ENCODE measurements around the gene RHBDD1. TPM values are rescaled to one million over a fixed set of nuclear protein-coding genes. Genes with fewer than 3 reads are reported as not detected.

RHBDD1 gene
- total RNA-seq, 4 donors from 2014 or later, result 15.0 to 21.0 (median 16.6) TPM

DNA sequence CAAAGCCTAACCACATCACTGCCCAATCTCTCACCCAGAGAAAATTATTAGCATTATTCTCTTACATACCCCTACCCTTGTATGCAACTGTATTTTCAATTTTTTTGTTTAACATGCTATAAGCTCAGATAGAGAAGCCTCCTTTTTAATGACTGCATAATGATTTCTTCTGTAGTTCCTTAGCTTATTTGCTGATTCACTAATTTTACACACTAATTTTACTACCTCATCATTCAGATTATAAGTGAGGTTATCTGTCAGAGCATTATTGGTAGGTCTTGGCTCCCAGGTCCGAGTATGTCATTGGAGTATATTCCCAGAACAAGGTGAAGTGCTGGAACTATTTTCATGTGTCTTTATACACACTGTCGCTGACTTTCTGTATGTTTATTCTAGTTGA, 45.4 kb downstream of the RHBDD1 start:
- TF ChIP-seq, protein P1, sequence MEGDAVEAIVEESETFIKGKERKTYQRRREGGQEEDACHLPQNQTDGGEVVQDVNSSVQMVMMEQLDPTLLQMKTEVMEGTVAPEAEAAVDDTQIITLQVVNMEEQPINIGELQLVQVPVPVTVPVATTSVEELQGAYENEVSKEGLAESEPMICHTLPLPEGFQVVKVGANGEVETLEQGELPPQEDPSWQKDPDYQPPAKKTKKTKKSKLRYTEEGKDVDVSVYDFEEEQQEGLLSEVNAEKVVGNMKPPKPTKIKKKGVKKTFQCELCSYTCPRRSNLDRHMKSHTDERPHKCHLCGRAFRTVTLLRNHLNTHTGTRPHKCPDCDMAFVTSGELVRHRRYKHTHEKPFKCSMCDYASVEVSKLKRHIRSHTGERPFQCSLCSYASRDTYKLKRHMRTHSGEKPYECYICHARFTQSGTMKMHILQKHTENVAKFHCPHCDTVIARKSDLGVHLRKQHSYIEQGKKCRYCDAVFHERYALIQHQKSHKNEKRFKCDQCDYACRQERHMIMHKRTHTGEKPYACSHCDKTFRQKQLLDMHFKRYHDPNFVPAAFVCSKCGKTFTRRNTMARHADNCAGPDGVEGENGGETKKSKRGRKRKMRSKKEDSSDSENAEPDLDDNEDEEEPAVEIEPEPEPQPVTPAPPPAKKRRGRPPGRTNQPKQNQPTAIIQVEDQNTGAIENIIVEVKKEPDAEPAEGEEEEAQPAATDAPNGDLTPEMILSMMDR (IDR thresholded peaks at IDR 0.05; ENCODE audit: low read depth), result no peak

- TF ChIP-seq, protein P1 (IDR thresholded peaks at IDR 0.05; ENCODE audit: low read depth), result no peak
Measured at GRCh38 chr2:226882606-226883005, 46.8 kb downstream of the RHBDD1 start.

- TF ChIP-seq, protein P1 (IDR thresholded peaks at IDR 0.05; ENCODE audit: low read depth), result no peak
Measured at GRCh38 chr2:226883296-226883795, 47.5 kb downstream of the RHBDD1 start.

DNA sequence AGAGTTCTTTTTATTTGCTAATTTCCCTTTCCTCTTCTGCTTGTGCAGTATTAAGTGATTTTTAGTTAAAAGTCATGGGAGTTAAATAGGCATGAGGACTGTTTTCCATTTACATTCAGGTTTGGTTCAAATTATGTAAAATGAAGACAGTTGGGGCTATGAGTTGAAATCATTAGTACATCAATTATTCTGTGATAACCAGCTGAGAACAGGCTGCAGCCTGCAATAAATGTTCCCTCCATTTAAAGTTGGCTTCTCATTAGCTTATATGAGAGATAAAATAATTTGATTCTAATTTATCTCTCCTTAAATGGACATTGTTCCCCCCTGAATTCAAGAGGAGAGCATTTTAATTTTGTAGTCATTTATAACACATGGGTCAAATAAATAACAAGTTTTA, 48.3 kb downstream of the RHBDD1 start:
- TF ChIP-seq, protein P1 (IDR thresholded peaks at IDR 0.05; ENCODE audit: low read depth), result no peak

DNA sequence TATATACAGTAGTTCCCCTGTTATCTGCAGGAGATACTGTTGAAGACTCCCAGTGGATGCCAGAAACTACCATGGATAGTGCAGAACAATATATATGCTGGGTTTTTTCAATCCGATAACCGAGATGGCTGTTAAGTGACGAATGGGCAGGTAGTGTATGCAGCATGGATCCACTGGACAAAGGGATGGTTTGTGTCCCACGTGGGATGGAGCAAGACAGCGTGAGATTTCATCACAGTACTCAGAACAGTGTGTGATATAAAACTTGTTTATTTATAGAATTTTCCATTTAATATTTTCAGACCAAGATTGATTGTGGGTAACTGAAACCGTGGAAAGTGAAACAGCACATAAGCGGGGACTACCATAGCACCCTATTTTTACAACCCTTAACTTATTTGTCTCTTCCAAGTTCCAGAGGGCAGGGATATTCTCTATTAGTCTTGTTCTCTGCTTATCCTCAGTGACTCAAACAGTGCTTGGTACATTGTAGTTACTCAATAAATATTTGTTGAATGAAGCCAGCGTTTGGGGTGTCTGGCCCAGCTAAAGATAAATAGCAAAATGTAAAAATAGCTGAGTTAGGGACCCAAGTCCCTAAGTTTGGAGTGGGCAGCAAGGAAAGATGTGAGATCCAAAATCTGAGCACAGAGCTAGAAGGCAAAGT, 50.0 kb downstream of the RHBDD1 start:
- TF ChIP-seq, protein P1 (IDR thresholded peaks at IDR 0.05; ENCODE audit: low read depth), result no peak

- TF ChIP-seq, protein P1 (IDR thresholded peaks at IDR 0.05; ENCODE audit: low read depth), result no peak
Measured at GRCh38 chr2:226887940-226888339, 52.1 kb downstream of the RHBDD1 start.

DNA sequence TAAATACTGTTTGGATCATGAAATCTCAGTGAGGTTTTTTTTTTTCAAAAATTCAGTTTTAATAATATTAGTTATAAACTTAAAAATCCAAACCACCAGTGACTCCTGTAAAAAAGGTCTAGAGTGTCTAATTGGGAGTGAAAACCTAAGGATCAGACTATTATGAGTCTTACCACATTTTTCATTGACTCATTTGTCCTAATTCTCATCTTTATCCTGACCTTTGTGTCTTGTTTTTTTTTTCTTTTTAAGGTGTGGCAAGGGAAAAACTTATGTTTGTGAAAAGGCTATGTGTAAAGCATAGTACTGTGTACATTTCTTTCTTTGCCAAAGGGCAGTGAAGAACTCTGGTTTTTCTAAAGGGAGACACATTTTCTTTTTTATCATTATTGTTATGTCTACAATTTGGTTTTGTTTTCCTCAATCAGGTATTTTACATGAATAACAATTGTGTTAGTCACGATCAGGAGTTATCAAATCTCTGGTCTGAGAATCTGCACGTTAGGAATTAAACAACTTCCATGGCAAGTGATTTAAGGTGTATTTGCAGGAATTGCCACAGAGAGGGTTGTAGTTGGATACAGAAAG, 52.6 kb downstream of the RHBDD1 start:
- TF ChIP-seq, protein P1 (IDR thresholded peaks at IDR 0.05; ENCODE audit: low read depth), result no peak
